ENCODE data around the gene NFIC. TPM values are rescaled to one million over a fixed set of nuclear protein-coding genes. Genes with fewer than 3 reads are reported as not detected.
A peak's percentile ranks its signal among the peaks of the same experiment; 100 is the strongest.

The NFIC gene
- total RNA-seq, 4 donors from 2014 or later: 34.7 to 191 (median 64.9) TPM

GRCh38 chr19:3464587-3465235 is 98.3 kb downstream of the NFIC start:
- no peaks in the 10 kb centered on the region for H3K4me1 ChIP-seq

GRCh38 chr19:3465552-3465951 is 99.2 kb downstream of the NFIC start:
- H3K4me3 ChIP-seq: no peak overlapping the region
- no peaks in the 10 kb centered on the region for H3K9me3 ChIP-seq
- DNase-seq: no peak
- H3K27ac ChIP-seq: peak overlapping the region in 1 of 4 donors; percentile 31
- peaks cover 0 to 18% (median 0%) of the 10 kb centered on the region in 3 donors for H3K36me3 ChIP-seq
- H3K27me3 ChIP-seq: no peaks in the 10 kb centered on the region
- H3K4me1 ChIP-seq: no peaks in the 10 kb centered on the region
- TF ChIP-seq POLR2A (IDR thresholded peaks at IDR 0.05) (no peak), CTCF (IDR thresholded peaks at IDR 0.05) (no peak)

More at GRCh38 chr19:3464587-3465235, 98.3 kb downstream of the NFIC start:
- TF ChIP-seq POLR2A (IDR thresholded peaks at IDR 0.05) (no peak), CTCF (IDR thresholded peaks at IDR 0.05) (no peak)
- no peak overlapping the region for H3K27ac ChIP-seq
- DNase-seq: no peak
- H3K9me3 ChIP-seq: no peaks in the 10 kb centered on the region
- H3K36me3 ChIP-seq: peaks cover 0 to 23% (median 0%) of the 10 kb centered on the region in 3 donors
- no peaks in the 10 kb centered on the region for H3K27me3 ChIP-seq
- no peak overlapping the region for H3K4me3 ChIP-seq

- Histone ChIP-seq H3K27me3 (no peaks in the 10 kb centered on the region), H3K27ac (peak overlapping the region in 2 of 4 donors; percentile 17 to 31), H3K4me1 (no peaks in the 10 kb centered on the region), H3K36me3 (peaks cover 0 to 18% (median 0%) of the 10 kb centered on the region in 3 donors), H3K9me3 (no peaks in the 10 kb centered on the region), H3K4me3 (no peak overlapping the region)
- DNase-seq: no peak
- TF ChIP-seq CTCF (IDR thresholded peaks at IDR 0.05) (no peak), POLR2A (IDR thresholded peaks at IDR 0.05) (no peak)
Observed at GRCh38 chr19:3466635-3467034, 100.3 kb downstream of the NFIC start.

- TF ChIP-seq CTCF (IDR thresholded peaks at IDR 0.05) (no peak), POLR2A (IDR thresholded peaks at IDR 0.05) (no peak)
- Histone ChIP-seq H3K27me3 (no peaks in the 10 kb centered on the region), H3K4me1 (peaks cover 0 to 7% (median 0%) of the 10 kb centered on the region in 4 donors), H3K9me3 (no peaks in the 10 kb centered on the region), H3K36me3 (peaks cover 0 to 17% (median 0%) of the 10 kb centered on the region in 3 donors), H3K27ac (no peak overlapping the region), H3K4me3 (no peak overlapping the region)
- DNase-seq: no peak
Observed at GRCh38 chr19:3467437-3468198, 101.2 kb downstream of the NFIC start.

GRCh38 chr19:3468211-3468610 is 101.8 kb downstream of the NFIC start:
- H3K27ac ChIP-seq: no peak overlapping the region

More at GRCh38 chr19:3468211-3468610, 101.8 kb downstream of the NFIC start:
- H3K4me1 ChIP-seq: peaks cover 0 to 9% (median 0%) of the 10 kb centered on the region in 4 donors
- H3K4me3 ChIP-seq: no peak overlapping the region
- DNase-seq: no peak
- H3K9me3 ChIP-seq: no peaks in the 10 kb centered on the region
- H3K36me3 ChIP-seq: peaks cover 0 to 11% (median 0%) of the 10 kb centered on the region in 3 donors
- H3K27me3 ChIP-seq: no peaks in the 10 kb centered on the region
- TF ChIP-seq CTCF (IDR thresholded peaks at IDR 0.05) (no peak), POLR2A (IDR thresholded peaks at IDR 0.05) (no peak)

Measured in Peyer's patch (tissue), 4 donors.